Stimulated activated CD8-positive, alpha-beta memory T cell treated with anti-CD3 and anti-CD28 coated beads, Interleukin-12 subunit alpha, Interleukin-12 subunit beta, amount 100 ng/mL, for 24 hours (primary cell): ENCODE measurements around the gene EXOC4.

Source experiments
- DNase-seq: peaks from one replicate; pipeline ENCODE4 v3.0.0-alpha.2; 2020; ENCODE audit errors: extremely low read depth

The EXOC4 gene

DNA sequence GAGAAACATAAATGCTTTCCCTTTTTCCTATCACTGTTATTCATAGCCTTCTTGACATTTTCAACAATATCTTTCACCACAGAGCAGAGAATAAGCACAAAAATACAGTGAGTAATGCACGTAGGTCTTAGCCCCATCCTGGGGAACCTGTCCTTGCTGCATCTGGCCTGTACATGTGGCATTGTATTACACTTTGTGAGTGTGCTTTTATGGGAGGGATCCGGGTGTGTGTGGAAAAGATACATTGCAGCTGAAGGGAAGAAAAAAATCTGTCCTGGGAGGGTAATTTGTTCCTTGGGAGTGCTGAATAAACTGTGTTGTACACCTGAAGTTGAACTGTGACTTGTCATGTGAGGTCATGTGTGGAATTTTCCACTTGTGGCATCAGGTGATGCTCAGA, 451.6 kb downstream of the EXOC4 start:
- no peak for DNase-seq

GRCh38 chr7:133705596-133705995, 452.7 kb downstream of the EXOC4 start:
- DNase-seq, result no peak

DNA sequence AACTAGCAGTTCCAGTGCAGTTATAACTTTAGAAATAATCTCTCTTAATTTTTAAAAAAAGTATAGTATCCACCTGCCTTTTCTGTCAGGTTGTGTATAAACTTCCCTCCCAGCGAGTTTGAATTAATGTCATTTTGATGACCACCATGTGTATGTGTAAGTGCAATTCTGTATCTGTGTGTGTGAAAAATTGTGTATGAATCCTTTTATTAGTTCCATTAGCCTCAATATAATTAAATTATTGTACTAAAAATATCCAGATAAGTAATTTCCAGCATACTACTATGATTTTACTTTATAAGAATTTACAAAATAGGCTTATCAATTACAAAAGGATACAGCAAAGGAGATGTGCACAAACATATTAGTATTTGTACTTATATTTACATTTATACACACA, 453.1 kb downstream of the EXOC4 start:
- DNase-seq, result no peak

- DNase-seq, result no peak
Observed at GRCh38 chr7:133709036-133709880, 456.4 kb downstream of the EXOC4 start.

DNA sequence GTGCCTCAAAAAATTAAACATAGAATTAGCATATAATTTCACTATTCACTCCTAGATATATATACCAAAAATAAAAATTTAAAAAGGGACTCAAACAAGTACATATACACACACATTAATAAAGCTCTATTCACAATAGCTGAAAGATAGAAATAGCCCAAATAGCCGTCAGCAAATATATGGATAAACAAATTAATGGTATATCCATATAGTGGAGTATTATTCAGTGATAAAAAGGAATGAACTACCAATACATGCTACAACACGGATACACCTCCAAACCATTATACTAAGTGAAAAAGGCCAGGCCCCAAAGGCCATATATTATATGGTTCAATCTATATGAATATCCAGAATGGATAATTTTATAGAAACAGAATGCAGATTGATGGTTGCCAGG, 459.7 kb downstream of the EXOC4 start:
- no peak for DNase-seq

- DNase-seq, result no peak
Observed at GRCh38 chr7:133714654-133715053, 461.8 kb downstream of the EXOC4 start.

- no peak for DNase-seq
Observed at GRCh38 chr7:133718131-133718530, 465.3 kb downstream of the EXOC4 start.

DNA sequence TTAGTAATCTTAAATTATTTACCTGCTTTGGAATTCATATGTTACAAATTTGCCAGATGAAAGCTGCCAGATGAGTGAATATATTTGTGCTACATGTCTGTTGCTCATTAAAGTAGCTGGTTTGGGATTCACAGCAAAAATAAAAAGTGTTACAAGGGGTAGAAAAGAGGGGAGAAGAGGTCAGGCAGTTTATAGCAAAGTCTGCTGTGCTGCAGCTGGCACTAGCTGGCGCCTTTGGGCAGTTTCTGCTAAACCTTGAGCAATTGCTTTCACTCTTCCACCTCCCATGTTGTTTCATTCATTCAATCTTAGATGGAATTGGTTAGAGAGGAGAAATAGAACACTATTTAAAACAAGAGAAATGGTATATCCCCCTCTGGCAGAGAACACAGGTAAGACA, 470.2 kb downstream of the EXOC4 start:
- DNase-seq, result no peak

DNA sequence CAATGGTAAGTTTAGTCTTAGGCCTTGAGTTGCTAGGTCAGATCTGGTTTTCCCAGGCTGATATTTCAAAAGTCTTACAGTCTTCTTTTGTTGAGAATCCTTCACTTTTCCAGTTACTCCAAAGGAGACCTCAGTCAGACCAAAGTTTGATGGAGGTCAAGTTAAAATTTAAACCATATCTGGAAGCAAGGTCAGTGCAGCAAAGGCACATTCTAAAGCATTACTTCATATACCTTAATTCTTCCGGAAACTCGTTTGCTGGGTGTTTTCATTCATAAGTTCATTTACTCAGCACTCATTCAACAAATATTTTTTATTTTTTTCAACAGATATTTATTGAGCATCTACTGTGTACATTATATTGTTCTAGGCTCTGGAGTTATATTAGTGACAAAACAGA, 471.3 kb downstream of the EXOC4 start:
- DNase-seq, result no peak

DNA sequence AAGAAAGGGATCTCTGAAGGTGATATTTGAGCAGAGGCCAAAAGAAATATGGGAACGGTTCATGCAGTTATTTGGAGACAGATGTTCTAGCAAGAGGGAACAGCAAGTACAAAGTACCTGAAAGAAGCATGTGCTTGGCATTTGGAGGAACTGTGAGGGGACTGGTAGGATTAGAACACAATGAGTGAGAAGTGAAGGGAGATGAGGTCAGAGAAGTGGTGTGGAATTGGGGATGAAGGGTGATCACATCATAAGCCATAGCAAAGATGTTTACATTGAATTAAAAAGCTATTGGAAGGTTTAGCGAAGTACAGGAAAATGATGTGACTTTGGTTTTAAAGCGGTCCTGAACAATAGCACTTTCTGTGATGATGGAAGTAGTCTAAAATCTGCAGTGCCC, 471.8 kb downstream of the EXOC4 start:
- DNase-seq, result no peak

GRCh38 chr7:133727476-133728214, 474.8 kb downstream of the EXOC4 start:
- DNase-seq, result no peak

DNA sequence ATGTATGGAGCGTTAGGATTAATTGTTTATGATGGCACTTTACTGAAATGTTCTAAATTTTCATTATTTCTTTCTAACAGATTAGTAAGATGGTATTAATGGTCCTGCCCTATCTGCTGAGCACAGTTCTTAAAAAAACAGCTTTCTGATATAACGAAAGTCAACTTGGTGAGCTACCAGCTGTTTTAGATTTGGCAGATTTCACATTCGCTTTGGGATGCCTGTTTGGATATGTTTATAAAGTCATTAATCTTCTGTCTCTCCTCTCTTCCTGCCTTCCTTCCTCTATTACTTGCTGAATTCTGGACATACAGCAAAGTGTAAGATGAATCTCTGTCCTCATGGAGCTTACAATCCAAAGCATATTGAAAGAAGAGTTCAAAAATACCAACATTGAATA, 477.5 kb downstream of the EXOC4 start:
- DNase-seq, result no peak

DNA sequence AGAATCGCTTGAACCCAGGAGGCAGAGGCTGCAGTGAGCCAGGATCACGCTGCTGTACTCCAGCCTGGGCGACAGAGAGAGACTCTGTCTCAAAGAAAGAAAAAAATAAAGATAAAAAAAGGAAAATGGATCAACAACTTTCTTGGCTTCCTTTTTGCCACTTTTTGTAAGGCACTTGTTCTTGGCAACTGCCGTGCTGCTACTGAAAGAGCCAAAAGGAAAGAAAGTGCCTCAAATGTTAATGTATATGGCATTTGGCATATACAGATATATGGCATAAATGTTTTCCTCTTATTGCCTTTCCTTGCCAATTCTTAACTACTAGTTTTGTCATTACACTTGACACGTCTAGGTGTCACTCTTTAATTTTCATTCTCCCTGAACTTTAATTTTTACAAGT, 480.5 kb downstream of the EXOC4 start:
- no peak for DNase-seq

DNA sequence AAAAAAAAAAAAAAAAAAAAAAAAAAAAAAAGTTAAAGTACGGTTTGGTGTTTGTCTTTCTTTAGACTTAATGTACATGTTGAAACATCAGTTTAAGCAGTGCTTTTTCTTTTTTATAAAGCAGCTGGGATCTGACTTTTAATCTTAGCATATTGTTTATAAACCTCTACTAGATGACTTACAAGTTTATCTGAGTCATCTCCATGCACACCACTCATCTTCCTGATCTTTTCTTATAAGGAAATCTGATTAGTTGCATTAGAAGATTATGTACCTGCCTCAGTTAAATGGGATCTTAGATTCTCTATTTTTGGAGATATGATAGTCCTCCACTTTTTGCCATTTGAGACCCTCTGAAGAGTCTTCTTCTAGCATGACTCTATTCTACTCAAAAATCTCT, 482.3 kb downstream of the EXOC4 start:
- DNase-seq, result no peak

DNA sequence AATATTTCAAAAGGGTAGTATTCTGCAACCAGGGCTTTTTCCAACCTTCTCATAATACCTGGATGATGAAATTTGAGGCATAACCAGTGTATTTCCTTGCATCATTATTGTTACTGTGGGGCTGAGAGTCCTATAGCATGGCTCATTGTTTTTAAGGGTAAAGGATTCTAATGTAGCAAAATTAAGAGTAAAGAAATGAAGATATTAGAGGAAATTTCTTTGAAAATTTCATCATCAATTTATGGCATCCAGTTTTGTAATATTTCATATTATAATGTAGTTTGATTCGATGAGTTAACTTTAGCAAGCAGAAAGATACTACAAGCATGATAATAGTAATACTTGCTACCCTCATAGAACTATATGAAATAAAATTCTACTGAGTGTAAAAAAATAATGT, 486.9 kb downstream of the EXOC4 start:
- no peak for DNase-seq

DNA sequence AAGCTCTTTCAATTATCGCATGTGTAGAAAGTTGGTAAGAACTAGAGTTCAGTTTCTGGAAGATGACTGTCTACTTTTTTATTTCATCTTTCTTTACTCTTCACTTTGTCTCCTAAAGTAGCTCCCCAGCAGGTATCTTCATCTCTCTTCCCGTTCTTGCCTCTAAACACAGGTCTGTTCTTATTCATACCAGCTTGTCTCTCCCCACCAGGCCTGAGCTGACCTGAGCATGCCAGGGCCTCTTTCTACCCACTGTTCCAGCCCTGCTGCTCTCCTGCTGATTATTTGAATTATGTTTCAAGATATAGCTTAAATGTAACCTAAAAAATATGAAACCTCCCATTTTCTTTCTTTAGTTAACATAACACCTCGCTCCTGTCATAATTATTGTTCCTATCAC, 488.2 kb downstream of the EXOC4 start:
- DNase-seq, result no peak

DNA sequence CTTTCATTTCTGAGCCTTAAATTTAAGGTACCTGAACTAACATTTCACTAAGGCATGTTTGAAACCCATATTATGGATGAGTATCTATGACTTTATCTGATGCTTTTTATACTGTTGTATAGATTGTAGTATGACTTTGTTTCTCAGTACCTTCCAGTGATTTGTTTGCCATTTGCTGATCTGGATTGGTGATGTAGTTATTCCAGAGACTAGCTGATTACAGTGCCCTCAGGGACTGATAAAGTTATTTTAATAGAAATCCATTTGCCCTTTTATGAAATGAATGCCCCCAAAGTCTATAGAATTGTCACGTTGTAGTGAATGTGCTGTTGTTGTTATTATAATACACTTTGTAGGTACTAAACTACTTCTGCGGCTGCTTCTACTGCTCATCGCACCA, 488.8 kb downstream of the EXOC4 start:
- no peak for DNase-seq

DNA sequence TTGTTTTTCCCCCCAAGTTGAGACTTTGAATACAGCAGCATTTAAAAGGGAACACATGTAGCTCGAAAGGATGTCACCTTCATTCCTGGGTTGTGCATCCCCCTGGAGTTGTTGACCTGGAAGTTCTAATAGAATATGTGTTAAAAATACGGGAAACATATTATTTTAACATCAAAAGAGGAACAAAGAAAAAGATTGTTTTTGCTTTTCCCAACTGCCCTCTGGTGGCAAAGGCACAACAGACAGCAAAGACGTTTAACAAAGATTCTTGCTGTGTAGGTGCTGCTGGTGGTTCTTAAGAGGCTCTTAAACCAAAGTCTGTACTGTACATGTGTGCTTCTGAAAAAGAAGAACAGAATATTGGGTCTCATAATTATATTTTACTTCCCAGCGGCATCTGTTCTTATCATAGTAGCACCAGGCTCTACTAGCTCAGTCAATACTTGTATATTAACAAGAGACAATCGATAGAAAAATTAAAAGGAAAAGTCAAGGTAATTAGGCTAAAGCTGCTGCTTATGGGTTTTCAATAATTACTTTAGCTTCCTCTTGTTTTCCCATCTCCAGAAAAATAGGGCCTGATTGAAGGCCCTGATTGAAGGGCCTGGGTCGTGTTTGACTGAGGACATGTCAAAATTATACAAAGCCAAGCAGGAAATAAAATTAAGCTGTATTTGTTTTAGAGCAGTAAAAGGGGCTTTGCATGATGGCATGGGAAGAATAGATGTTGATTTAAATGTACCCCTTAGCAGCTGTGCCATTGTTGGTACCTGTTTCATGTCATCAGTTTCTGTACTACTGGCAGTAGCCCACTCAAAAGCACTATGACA, 490.0 kb downstream of the EXOC4 start:
- DNase-seq, result no peak

DNA sequence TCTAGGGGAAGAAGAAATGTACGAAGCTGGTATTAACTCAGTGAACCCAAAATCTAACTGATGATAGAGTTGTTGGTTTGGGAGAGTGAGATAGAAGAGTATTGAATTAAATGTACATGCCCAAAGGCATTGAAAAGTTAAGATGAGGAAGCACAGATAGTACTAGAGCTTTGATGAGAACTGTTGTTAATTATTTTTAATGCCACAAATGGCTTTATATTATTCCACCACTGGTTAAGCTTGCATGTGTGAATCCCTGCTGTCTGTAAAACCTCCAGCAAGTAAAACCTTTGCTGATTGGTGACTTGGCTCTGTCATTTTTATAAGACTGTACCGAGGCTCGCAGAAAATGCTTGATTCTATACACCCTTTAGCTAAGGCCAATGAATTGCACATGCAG, 491.6 kb downstream of the EXOC4 start:
- no peak for DNase-seq

GRCh38 chr7:133746305-133746704, 493.4 kb downstream of the EXOC4 start:
- DNase-seq, result no peak

- DNase-seq, result no peak
Observed at GRCh38 chr7:133746847-133747246, 494.0 kb downstream of the EXOC4 start.
